HL-60 (cell line): ENCODE data around the gene RAB34.
A peak's percentile ranks its signal among the peaks of the same experiment; 100 is the strongest.

ENCODE experiments used
- CTCF ChIP-seq: IDR thresholded peaks from one replicate; pipeline ENCODE4 v1.5.1; 2011; ENCODE audit warnings: low read length, control low read depth, inconsistent platforms; ENCODE audit not compliant: insufficient read depth
- POLR2AphosphoS5 ChIP-seq: IDR thresholded peaks from 2 replicates; pipeline ENCODE4 v1.6.1; 2012; ENCODE audit warnings: low read depth
- REST ChIP-seq: IDR thresholded peaks from 2 replicates; pipeline ENCODE4 v1.6.1; 2012; ENCODE audit warnings: low read depth; ENCODE audit not compliant: insufficient replicate concordance

- TF ChIP-seq CTCF (peak; percentile 92), REST (no peak), POLR2AphosphoS5 (no peak)
Measured at GRCh38 chr17:28763804-28764266, 46.2 kb upstream of the RAB34 start.
